Osteoblast (primary cell): Measurements from ENCODE around the gene ATP6V1G2. TPM values are rescaled to one million over a fixed set of nuclear protein-coding genes. Genes with fewer than 3 reads are reported as not detected.
A peak's percentile ranks its signal among the peaks of the same experiment; 100 is the strongest.

ENCODE experiments used
- DNase-seq: peaks from one replicate; pipeline ENCODE4 v3.0.0; 2011; ENCODE audit warnings: low spot score, mixed read lengths; ENCODE audit not compliant: insufficient read length; ENCODE audit errors: missing footprints
- H2AFZ ChIP-seq: 2 replicates; pipeline ENCODE4 v1.6.0; 2011; ENCODE audit warnings: mild to moderate bottlenecking, low read length
- H3K27ac ChIP-seq: 2 replicates; pipeline ENCODE4 v1.5.1; 2011; ENCODE audit warnings: mild to moderate bottlenecking, low read depth, low read length, moderate library complexity
- H3K27me3 ChIP-seq: 2 replicates; pipeline ENCODE4 v1.6.0; 2012; ENCODE audit warnings: mild to moderate bottlenecking, control low read depth, inconsistent platforms, low read length, moderate library complexity; ENCODE audit not compliant: insufficient read depth
- H3K36me3 ChIP-seq: 2 replicates; pipeline ENCODE4 v1.5.1; 2011; ENCODE audit warnings: mild to moderate bottlenecking, low read length, control low read depth, moderate library complexity; ENCODE audit not compliant: insufficient read depth
- H3K4me1 ChIP-seq: 2 replicates; pipeline ENCODE4 v1.5.1; 2011; ENCODE audit warnings: mild to moderate bottlenecking, low read length, control low read depth, moderate library complexity; ENCODE audit not compliant: insufficient read depth
- H3K4me2 ChIP-seq: 2 replicates; pipeline ENCODE4 v1.6.0; 2011; ENCODE audit warnings: mild to moderate bottlenecking, low read length; ENCODE audit not compliant: insufficient read depth
- H3K4me3 ChIP-seq: fragments of 200-600 bp; sonication (generic); 3 replicates; pipeline ENCODE4 v1.5.1; 2012; ENCODE audit warnings: mild to moderate bottlenecking, low read length, inconsistent platforms; ENCODE audit not compliant: insufficient read depth
- H3K79me2 ChIP-seq: 2 replicates; pipeline ENCODE4 v1.6.0; 2012; ENCODE audit warnings: mild to moderate bottlenecking, low read length, control low read depth, inconsistent platforms; ENCODE audit not compliant: insufficient read depth
- H3K9me3 ChIP-seq: 2 replicates; pipeline ENCODE4 v1.5.1; 2011; ENCODE audit warnings: low read depth, low read length, control low read depth
- H4K20me1 ChIP-seq: 2 replicates; pipeline ENCODE4 v1.6.0; 2012; ENCODE audit warnings: mild to moderate bottlenecking, low read length, control low read depth; ENCODE audit not compliant: insufficient read depth
- CTCF ChIP-seq: IDR thresholded peaks from 2 replicates; pipeline ENCODE4 v1.5.1; 2011; ENCODE audit warnings: mild to moderate bottlenecking, low read depth, low read length, moderate library complexity; ENCODE audit errors: extremely low read depth
- total RNA-seq: library from RNA; depleted of rRNA; stranded (reverse); fragments of >200 nt; gene quantifications from 2 replicates; pipeline ENCODE4 v1.2.3, GENCODE V29; 2012

Gene ATP6V1G2
- total RNA-seq, 1 donor: 2.2 TPM

GRCh38 chr6:31538805-31539400 is 7.5 kb downstream of the ATP6V1G2 start:
- H3K27me3 ChIP-seq: no peaks in the 10 kb centered on the region
- peaks cover 78% of the 10 kb centered on the region for H3K79me2 ChIP-seq
- peak overlapping the region; percentile 97 for H3K4me2 ChIP-seq
- H3K27ac ChIP-seq: peak overlapping the region; percentile 99
- no peaks in the 10 kb centered on the region for H3K9me3 ChIP-seq
- DNase-seq: no peak
- peaks cover 66% of the 10 kb centered on the region for H3K36me3 ChIP-seq
- no peak for TF ChIP-seq CTCF
- peaks cover 67% of the 10 kb centered on the region for H4K20me1 ChIP-seq
- no peak overlapping the region for H2AFZ ChIP-seq
- peak overlapping the region; percentile 95 for H3K4me3 ChIP-seq
- H3K4me1 ChIP-seq: peaks cover 23% of the 10 kb centered on the region

GRCh38 chr6:31535538-31536324 is 10.7 kb downstream of the ATP6V1G2 start:
- H3K4me3 ChIP-seq: no peak overlapping the region
- H4K20me1 ChIP-seq: peaks cover 88% of the 10 kb centered on the region
- no peak for DNase-seq
- H3K27me3 ChIP-seq: no peaks in the 10 kb centered on the region
- H3K4me2 ChIP-seq: no peak overlapping the region
- no peaks in the 10 kb centered on the region for H3K9me3 ChIP-seq
- H3K27ac ChIP-seq: no peak overlapping the region
- peaks cover 97% of the 10 kb centered on the region for H3K36me3 ChIP-seq
- H3K79me2 ChIP-seq: peaks cover 67% of the 10 kb centered on the region
- TF ChIP-seq CTCF: no peak
- H2AFZ ChIP-seq: no peak overlapping the region
- H3K4me1 ChIP-seq: peaks cover 19% of the 10 kb centered on the region

GRCh38 chr6:31534521-31535040 is 11.8 kb downstream of the ATP6V1G2 start:
- H3K4me1 ChIP-seq: peaks cover 13% of the 10 kb centered on the region
- TF ChIP-seq CTCF: no peak
- no peak overlapping the region for H2AFZ ChIP-seq
- peaks cover 91% of the 10 kb centered on the region for H3K36me3 ChIP-seq
- H3K27me3 ChIP-seq: no peaks in the 10 kb centered on the region
- no peak overlapping the region for H3K27ac ChIP-seq
- H4K20me1 ChIP-seq: peaks cover 86% of the 10 kb centered on the region
- no peak overlapping the region for H3K4me3 ChIP-seq
- no peaks in the 10 kb centered on the region for H3K9me3 ChIP-seq
- peaks cover 55% of the 10 kb centered on the region for H3K79me2 ChIP-seq
- no peak for DNase-seq
- H3K4me2 ChIP-seq: no peak overlapping the region

GRCh38 chr6:31534011-31534410 is 12.4 kb downstream of the ATP6V1G2 start:
- Histone ChIP-seq H3K27ac (no peak overlapping the region), H3K36me3 (peaks cover 85% of the 10 kb centered on the region)

More at GRCh38 chr6:31534011-31534410, 12.4 kb downstream of the ATP6V1G2 start:
- TF ChIP-seq CTCF: no peak
- Histone ChIP-seq H3K4me2 (no peak overlapping the region), H3K4me3 (no peak overlapping the region), H3K4me1 (peaks cover 8% of the 10 kb centered on the region), H4K20me1 (peaks cover 84% of the 10 kb centered on the region), H3K9me3 (no peaks in the 10 kb centered on the region), H3K27me3 (no peaks in the 10 kb centered on the region), H2AFZ (no peak overlapping the region), H3K79me2 (peaks cover 49% of the 10 kb centered on the region)
- no peak for DNase-seq
